ENCODE measurements around the gene MTAP.
A peak's percentile ranks its signal among the peaks of the same experiment; 100 is the strongest.

MTAP gene

DNA sequence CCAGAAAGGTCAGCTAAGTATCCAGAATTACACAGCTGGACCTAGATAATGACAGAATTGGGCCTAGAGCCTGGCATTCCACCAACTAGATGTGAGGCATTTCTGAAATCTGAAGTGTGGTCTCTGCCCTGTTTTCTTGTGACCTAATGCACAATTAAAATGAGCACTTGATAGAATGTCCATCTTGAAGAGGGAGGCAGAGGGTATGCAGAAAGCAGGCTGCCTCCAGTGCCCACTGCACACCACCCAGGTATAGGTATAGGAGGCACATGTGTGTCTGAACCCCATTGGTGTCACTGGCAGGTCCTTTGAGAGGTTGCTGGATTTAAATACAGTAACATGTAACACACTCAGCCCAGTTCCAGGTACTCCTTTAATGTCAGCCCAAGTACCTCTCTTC lies 2.4 kb downstream of the MTAP start:
- no peak for DNase-seq (ENCODE audit: low spot score)

DNA sequence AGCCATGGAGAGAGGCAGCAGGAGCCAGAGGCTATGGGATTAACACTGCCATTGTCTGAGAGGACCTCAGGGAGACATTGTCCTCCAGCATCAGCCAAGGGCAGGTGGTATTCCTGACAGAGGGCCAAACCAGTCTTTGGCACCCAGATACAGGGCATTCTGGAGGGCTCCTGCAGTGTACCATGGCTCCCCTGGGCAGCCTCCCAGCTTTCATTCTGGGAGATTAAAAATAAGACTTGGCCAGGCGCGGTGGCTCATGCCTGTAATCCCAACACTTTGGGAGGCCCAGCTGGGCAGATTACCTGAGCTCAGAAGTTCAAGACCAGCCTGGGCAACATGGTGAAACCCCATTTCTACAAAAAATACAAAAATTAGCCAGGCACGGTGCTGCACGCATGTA lies 4.2 kb downstream of the MTAP start:
- no peak for DNase-seq (ENCODE audit: low spot score)

DNA sequence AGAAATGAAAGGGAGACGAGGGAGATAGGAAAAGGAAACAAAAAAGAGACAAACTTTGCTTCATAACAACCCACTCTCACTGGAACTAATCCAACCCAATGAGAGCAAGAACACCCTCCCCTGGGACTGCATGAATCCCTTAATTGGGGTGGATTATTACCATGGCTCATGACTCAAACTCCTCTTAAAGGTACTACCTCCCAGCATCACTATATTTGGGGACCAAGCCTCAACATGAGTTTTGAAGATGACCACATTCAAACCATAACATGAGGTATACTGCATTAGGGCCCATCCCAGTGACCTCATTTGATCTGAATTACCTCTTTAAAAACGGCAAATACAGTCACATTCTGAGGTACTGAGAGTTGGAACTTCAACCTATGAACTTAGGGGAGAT lies 8.0 kb downstream of the MTAP start:
- no peak for DNase-seq (ENCODE audit: low spot score)

DNA sequence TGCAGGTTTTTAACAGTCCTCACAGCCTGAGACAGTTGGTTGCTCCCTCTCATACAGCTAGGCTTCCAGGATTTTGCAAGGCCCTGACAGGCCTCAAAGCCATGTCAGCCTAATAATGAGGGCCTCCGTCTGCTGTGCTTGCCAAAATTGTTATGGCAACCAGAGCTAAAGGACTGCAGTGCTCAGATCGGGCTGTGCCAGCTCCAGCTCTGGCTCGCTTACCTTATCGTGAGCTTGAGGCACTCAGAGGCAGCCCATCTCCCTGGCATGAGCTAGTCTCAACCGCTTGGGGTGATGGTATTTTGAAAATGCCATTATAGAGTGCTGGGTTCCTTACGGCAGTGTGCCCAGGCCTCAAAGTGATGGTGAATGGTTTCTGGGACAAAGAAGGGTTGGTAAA lies 8.4 kb downstream of the MTAP start:
- no peak for DNase-seq (ENCODE audit: low spot score)

DNA sequence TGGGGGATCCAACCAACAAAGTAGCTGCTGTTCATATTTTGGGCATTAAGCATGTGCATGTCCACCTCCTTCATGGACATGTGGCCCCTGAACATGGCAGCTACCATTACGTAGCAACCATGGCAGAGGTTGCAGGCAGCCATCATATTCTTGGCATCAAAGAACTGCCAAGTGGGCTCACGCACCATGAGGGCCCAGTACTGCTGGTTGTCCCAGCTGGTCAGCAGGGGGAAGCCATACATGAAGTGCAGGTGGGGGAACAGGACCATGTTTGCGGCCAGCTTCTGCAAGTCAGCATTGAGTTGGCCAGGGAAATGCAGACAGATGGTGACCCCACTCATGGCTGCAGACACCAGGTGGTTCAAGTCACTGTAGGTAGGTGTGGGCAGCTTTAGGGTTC lies 9.5 kb downstream of the MTAP start:
- no peak for DNase-seq (ENCODE audit: low spot score)

DNA sequence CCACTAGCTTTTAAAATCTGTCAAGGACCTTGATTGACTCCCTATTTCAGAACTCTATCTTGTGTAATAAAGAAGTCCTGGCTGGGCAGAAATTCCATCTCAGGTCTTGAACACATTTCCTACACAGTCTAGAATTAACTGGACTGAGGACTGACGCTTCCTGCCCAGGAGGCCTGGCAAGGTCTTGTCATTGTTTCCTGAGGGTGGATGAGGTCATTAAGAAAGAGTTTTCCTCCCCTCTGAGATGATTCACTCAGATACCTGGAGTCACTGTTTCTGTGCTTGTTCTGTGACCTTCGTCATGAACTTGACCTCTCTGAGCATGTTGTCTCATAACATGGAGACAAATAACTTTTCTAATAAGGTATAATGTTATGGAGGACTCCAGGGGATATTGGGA lies 10.0 kb downstream of the MTAP start:
- DNase-seq (ENCODE audit: low spot score): no peak

DNA sequence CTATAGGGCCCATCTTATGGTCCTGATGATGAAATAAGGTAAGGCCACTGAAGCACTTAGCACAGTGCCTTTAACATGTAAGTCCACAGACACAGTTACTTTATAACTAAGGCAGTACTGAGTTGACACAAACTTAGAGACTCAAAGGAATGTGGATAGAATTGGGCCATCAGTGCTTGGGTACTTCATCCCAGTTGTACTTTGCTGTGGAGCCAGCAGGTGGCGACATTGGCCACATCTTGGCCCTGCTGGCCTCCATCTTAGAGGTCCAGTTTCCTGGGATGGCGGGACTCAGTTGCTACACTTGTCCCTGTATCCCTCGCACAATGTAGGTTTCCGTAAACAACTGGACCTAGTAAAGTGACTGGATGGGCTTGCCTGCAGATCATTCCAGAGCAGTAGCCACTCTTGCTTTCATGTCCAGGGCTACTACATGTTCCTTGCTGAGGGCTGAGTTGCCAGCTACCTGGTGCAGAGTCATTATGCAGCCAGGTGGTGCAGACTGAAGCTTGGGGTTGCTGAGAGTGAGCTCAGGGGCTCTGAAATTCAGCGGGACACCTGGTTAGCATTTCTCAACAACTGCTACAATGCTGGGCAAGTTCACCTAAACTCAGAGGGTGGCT lies 10.6 kb downstream of the MTAP start:
- DNase-seq (ENCODE audit: low spot score): peak; percentile 74

DNA sequence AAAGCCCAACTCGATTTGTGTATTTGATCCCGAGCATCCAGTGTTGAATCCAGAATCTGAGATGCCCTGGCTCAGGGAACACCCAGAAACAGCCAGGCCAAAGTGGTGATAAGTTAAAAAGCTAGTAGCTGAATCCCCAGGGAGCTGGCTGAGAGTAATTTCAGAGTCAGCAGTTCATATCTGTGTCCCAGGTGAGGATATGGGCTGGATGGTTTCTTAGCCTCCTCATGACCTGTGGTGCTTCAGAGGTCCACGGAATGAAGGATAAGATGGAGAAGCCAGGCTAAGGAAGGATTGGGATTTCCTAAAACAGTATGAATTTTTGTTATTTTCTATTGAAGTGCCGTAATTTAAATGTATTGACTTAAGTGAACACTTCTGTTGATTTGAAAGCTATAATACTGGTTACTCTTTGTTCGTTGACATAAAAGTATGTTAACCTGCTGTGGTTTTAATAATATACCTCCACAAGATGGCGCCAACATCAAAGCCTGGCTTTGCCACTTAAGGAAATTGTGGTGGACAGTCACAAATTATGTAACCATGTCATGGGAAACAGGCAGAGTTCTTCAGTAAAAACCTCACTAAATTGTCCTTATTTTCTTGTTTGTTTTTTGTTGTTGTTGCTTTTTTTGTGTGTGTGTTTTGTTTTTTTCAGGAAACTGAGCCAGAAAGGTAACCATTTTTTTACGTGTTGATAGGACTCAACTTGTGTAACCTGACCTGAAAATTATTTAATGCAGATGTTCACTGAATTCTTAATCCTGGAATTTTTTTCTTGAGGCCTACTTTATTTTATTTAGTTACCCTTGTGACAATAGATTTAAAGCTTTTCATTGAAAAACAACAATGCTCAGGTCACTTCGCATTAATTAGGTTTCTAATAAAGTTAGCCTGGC lies 11.4 kb downstream of the MTAP start:
- DNase-seq (ENCODE audit: low spot score): peak; percentile 86

DNA sequence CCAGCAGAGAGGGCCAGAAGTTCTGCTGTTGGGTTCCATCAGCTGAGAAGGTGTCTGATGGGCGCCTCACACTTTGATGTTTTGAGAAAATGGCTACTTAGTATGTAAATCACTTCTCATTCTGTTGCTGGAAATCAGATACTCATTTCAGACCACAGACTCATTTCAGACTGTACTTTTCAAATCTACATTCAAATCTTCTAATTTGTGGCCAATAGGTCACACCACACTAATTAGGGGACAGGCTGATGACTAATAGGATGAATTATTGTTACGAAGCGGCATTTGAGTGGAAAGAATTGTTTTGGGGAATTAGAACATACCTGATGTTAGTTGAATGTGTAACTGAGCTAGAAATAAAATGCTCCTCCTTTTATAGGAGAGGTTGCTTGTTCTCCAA lies 13.2 kb downstream of the MTAP start:
- DNase-seq (ENCODE audit: low spot score): no peak

DNA sequence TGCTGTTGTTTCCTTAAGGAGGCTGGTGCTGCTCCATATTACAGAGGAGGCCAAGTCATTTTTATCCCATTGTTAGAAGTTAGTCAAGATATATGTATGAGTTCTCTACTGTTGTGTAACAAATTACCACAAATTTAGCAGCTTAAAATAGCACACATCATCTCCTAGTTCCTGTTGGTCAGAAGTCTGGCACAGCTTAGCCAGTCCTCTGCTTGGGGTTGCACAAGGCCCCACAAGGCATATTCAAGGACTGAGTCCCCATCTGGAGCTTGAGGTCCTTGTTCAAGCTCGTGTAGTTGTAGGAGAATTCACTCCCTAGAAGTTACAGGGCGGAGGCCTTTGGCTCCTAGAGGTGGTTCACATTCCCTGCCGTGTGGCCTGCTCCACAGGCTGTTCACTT lies 14.7 kb downstream of the MTAP start:
- DNase-seq (ENCODE audit: low spot score): no peak

DNA sequence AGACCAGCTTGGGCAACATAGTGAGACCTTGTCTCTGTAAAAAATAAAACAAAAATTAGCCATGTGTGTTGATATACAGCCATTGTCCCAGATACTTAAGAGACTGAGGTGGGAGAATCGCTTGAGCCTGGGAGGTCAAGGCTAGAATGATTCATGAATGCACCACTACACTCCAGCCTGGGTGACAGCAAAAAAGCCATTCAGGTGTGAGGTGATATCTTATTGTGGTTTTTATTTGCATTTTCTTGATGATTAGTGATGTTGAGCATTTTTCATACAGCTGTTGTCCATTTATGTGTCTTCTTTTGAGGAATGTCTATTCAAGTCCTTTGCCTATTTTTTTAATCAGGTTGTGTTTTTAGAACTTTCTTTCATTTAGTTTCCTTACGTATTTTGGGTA lies 23.2 kb downstream of the MTAP start:
- no peak for DNase-seq (ENCODE audit: low spot score)

DNA sequence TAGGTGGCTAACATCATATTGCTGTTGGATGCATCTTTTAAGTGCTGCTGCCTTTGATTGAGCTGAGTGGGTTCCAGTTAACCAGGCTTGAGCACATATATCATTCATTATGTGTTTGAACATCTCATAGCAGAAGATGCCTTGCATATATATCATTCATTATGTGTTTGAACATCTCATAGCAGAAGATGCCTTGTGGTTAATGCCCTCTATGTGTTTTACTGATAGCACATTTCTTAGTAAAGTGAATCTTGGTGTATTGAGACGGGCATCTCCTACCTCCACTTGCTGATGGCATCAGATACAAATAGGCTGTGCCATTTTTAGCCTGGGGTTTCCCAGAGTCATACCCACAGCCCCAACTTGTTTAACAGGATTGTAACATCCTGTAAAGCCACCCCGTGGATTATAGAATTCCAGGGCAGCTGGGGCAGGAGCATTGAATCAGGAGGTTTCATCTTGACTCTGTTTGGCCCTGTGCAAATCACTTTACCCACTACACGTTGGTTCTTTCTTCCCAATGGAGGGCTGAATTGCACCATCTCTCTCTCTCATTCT lies 26.5 kb downstream of the MTAP start:
- DNase-seq (ENCODE audit: low spot score): no peak

DNA sequence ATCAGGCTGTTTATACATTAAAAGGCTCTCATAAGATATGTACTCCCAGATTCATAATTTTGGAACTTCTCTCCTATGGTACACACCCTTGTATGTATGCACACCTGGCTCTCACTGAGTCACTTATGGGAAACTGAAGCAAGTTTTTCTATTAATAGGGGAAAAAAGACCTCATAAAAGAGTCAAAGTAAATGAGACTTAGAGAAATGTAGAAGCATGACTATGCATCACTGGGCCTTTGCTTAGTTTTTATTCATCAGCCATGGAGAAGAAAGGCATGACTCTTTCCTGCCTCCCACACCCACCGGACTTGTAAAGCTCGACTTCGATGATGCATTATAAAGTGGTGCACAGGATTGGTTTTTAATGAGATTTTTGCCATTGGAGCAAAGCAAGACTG lies 28.2 kb downstream of the MTAP start:
- DNase-seq (ENCODE audit: low spot score): no peak

DNA sequence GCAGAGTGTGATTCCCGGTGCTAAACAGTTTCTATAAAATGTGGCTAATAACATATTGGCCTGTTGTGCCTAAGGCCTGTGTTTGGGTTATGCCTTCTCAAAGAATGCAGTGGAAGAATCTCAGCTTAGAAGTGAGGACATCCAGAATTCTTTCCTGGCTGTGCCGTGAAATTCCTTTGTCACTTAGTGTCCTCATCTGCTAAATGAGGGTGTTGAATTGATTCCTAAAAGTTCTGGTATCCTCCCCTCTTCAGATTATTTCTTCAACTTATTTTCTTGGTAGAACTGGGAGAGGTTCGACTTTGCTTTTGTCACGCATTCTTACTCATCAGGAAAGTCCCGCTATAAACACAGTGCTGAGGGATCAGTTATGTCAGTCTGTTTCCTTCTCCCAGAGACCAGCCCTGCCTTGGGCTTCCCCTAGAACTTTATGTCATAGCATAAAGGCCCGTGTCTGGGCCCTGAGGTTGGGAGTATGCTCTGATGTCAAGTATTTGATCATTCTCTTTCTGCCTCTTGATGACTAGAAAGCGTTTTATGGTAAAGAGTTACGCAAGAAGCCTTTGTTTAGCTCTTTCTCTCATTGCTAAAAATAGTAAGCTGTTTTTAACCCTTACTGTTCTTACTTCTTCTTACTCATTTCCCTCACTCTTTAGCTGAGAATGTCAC lies 29.5 kb downstream of the MTAP start:
- peak; percentile 25 for DNase-seq (ENCODE audit: low spot score)

DNA sequence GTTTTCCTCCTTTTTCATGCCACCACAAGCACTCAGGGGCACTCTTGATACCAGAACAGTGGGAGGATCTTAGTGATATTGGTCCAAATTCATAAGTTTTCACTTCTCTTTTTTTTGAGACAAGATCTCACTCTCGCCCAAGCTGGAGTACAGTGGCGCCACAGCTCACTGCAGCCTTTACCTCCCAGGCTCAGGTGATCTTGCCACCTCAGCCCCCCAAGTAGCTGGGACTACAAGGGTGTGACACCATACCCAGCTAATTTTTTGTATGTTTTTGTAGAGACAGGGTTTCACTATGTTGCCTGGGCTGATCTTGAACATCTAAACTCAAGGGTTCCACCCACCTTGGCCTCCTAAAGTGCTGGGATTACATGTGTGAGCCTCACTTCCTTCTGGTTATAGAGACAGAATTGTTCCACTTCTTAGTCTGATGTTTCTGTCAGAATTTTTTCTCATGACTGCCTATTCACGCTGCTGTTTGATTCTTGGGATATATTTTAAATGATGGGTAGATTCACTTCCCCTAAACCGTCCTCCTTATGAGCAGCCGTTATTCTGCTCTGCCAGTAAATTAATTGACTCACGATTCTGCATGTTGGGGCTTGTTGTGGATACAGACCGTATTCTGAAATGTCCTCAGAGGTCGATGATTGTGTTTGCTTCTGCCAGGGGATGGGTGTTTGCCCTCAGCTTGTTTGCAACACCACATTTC lies 30.8 kb downstream of the MTAP start:
- DNase-seq (ENCODE audit: low spot score): no peak

DNA sequence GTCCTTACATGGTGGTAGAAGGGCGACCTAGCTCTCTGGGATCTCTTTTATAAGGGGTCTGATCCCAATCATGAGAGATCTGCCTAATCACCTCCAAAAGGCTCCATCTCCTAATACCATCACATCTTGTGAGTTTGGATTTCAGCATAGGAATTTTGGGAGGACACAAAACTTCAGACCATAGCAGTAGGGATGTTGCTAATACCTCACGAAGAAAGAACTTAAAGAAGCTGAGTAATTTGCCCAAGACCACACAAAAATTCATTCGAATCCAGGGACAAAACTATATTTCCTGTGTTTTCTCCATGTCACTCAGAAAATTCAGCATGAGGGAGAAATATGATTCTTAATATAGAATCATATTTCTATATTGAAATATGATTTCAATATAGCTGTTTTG lies 32.7 kb downstream of the MTAP start:
- no peak for DNase-seq (ENCODE audit: low spot score)

DNA sequence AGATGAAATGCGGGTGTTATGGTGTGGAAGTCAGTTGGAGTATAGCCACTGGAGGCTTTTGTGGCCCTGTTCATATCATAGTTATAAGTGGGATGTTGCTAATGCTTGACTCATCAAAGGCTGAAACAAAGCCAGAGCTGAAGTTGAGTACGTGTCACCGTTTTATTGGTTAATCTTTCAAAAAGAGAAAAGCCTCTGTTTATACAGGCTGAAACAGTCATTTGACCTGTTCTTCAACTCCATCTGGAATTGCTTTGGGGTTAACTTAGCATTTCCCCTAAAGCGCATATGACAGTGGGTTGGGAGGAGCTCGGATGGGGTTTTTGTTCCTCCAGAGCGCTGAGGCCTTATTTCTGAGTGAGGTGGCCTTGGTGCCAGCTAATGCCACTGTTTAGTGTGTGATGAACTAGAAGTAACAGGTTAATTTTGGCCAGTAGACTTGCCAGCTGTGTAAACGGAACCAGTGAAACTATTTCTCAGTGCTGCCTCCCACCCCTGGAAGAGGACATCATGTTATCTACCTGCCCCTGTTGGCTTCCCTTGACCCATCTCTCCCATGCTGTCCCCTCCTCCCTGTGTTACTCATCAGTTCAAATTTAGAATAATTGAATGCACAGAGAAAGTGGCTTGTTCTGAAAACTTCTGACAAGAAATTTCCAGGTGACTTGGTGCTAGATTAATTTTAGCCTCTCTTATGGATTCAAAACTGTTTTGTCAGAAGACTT lies 34.2 kb downstream of the MTAP start:
- DNase-seq (ENCODE audit: low spot score): no peak

DNA sequence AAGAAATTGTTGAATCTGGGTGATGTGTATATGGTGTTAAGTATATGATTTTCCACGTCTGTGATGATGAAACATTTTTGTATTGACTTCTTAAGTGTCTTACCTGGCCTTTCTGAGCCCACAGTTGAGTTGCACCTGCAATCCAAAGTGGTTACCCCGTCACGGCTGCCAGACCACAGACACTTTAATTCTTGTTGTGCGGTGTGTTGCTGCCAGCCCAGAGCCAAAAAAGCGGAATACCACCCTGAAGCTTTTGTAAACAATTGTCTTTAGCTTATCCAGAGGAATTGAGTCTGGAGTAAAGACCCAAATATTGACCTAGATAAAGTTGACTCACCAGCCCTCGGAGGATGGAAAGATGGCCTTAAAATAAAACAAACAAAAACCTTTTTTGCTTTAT lies 35.1 kb downstream of the MTAP start:
- DNase-seq (ENCODE audit: low spot score): no peak

DNA sequence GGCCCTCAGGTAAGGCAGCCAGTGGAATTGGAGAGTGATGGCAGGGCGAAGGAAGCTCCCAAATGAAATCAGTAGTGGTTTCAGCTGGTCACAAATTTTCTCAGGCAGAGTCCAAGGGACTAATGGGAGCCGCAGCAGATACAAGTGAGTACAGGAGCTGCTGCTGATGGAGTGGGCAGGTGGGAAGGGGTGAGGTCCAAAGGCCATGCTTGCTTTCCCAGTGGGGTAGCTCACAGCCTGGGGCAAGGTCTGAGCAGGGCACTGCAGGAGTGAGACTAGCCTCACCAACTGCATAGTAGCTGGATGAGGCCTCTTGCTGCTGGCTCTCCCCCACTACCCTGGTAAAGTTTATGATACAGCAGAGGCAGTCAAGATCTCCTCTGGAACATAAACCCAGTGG lies 38.2 kb downstream of the MTAP start:
- DNase-seq (ENCODE audit: low spot score): no peak

DNA sequence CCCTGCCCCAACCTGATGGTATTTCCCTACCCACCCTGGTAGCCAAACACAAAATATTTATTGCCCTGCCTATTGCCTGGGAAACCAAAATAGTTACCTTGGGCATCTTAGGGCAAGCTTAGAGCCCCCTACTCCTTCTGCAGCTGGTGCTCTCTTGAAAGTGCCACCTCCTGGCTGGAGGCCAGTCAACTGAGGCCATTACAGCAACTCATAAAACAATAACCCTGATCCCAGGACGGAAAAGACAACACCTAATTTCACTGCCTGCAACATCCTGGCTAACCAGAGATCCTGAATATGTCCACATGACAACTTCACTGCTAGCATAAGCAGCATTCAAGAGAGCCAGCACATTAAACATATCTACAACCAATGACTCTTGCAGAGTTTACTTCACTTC lies 38.7 kb downstream of the MTAP start:
- no peak for DNase-seq (ENCODE audit: low spot score)

DNA sequence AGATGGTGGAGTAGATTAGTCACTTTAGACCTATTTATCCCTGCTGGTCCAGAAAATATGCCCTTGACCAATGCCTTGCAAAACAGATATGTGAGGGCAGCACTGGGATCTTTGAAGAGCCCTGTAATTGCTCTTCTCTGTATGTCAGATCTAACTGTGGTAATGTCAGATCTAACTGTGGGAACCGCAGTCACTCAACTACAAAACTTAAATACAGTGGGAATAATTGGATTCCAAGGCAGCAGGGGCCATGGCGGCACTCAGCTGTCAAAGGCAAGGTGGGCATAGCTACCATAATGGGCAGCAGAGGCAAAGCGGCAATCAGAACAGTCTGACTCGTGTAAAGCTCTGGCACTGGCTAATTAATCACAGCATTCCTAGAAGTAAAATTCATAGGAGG lies 46.2 kb downstream of the MTAP start:
- no peak for DNase-seq (ENCODE audit: low spot score)

DNA sequence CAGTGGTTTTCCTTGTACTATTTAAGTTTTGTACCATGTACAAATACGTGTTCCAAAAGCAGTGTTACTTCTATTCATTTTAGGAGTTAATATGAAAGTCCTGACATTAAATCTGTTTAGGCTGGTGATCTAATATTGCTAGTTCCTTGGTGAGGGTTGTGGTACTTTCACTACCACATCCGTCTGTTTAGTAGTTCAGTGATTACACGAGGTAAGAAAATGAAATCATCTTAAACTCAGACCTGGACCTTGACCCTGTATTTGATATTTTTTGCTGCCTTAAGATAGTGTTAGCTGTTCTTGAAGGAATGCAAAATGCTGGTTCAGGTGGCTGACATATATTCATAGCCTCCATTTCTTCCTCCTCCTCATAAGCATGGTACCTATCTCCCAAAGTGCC lies 50.3 kb downstream of the MTAP start:
- DNase-seq (ENCODE audit: low spot score): no peak
